Measurements from ENCODE around the gene COQ3.

The COQ3 gene

GRCh38 chr6:99330159-99330558 lies 63.8 kb downstream of the COQ3 start:
- DNase-seq = peak; percentile 38 to 43

- DNase-seq = no peak
Measured at GRCh38 chr6:99324996-99325395, 69.0 kb downstream of the COQ3 start.

Data from NCI-H524 (cell line).